Measurements from ENCODE around the gene U2AF2. TPM values are rescaled to one million over a fixed set of nuclear protein-coding genes. Genes with fewer than 3 reads are reported as not detected.

U2AF2 gene
- total and polyA plus RNA-seq, 8 donors = 53.2 to 463 (median 114) TPM

GRCh38 chr19:55695511-55696290 is 40.9 kb downstream of the U2AF2 start:
- TF ChIP-seq POLR2AphosphoS5 (IDR thresholded peaks at IDR 0.05) = no peak
- TF ChIP-seq CTCF (IDR thresholded peaks at IDR 0.05) = no peak
- no peak for TF ChIP-seq EP300 (IDR thresholded peaks at IDR 0.05)
- TF ChIP-seq POLR2A (IDR thresholded peaks at IDR 0.05) = no peak
- no peak for DNase-seq
- intact Hi-C loops (cut with DNase I; ENCODE audit: low total_unique reads) = no loop called here
- no peak overlapping the region for H3K4me3 ChIP-seq
- no peak overlapping the region for H3K27ac ChIP-seq
- H3K4me1 ChIP-seq = peaks cover 0 to 4% (median 0%) of the 10 kb centered on the region in 4 donors
- H3K36me3 ChIP-seq = peaks cover 90 to 100% (median 100%) of the 10 kb centered on the region in 4 donors
- no peaks in the 10 kb centered on the region for H3K9me3 ChIP-seq
- 86 to 93% (median 90%) methylated on average over 16 to 23 of the region's 23 CpGs for WGBS, 5 donors
- H3K27me3 ChIP-seq = no peaks in the 10 kb centered on the region

- no peak for TF ChIP-seq POLR2A (IDR thresholded peaks at IDR 0.05)
- WGBS, 5 donors = 88 to 93% (median 92%) methylated on average over 13 to 20 of the region's 20 CpGs
- Histone ChIP-seq H3K4me3 (no peak overlapping the region), H3K27ac (no peak overlapping the region), H3K27me3 (no peaks in the 10 kb centered on the region), H3K36me3 (peaks cover 84 to 96% (median 95%) of the 10 kb centered on the region in 4 donors), H3K4me1 (peaks cover 0 to 9% (median under 1%) of the 10 kb centered on the region in 4 donors), H3K9me3 (no peaks in the 10 kb centered on the region)
- intact Hi-C loops (cut with DNase I; ENCODE audit: low total_unique reads) = no loop called here
- DNase-seq = no peak
These were observed 41.6 kb downstream of the U2AF2 start for GRCh38 chr19:55696301-55697068.

- TF ChIP-seq POLR2A (IDR thresholded peaks at IDR 0.05) = no peak
- TF ChIP-seq POLR2AphosphoS5 (IDR thresholded peaks at IDR 0.05) = no peak
- no peak for TF ChIP-seq EP300 (IDR thresholded peaks at IDR 0.05)
- no peak for TF ChIP-seq CTCF (IDR thresholded peaks at IDR 0.05)
- Histone ChIP-seq H3K27me3 (no peaks in the 10 kb centered on the region), H3K9me3 (no peaks in the 10 kb centered on the region), H3K27ac (no peak overlapping the region), H3K4me3 (no peak overlapping the region), H3K4me1 (peaks cover 0 to 14% (median 4%) of the 10 kb centered on the region in 4 donors), H3K36me3 (peaks cover 79 to 91% (median 90%) of the 10 kb centered on the region in 4 donors)
- no peak for DNase-seq
- WGBS, 5 donors = 88 to 92% (median 90%) methylated on average over 7 to 12 of the region's 12 CpGs
- intact Hi-C loops (cut with DNase I; ENCODE audit: low total_unique reads) = no loop called here
These were observed 42.2 kb downstream of the U2AF2 start for GRCh38 chr19:55697069-55697440.

- TF ChIP-seq CTCF (IDR thresholded peaks at IDR 0.05) (no peak), EP300 (IDR thresholded peaks at IDR 0.05) (no peak), POLR2AphosphoS5 (IDR thresholded peaks at IDR 0.05) (no peak), POLR2A (IDR thresholded peaks at IDR 0.05) (no peak)
- DNase-seq = no peak
- intact Hi-C loops (cut with DNase I; ENCODE audit: low total_unique reads) = no loop called here
- Histone ChIP-seq H3K27ac (no peak overlapping the region), H3K9me3 (no peaks in the 10 kb centered on the region), H3K4me1 (peaks cover 0 to 18% (median 7%) of the 10 kb centered on the region in 4 donors), H3K27me3 (no peaks in the 10 kb centered on the region), H3K4me3 (no peak overlapping the region), H3K36me3 (peaks cover 74 to 86% (median 84%) of the 10 kb centered on the region in 4 donors)
- WGBS, 5 donors = 84 to 95% (median 90%) methylated on average over 8 of the region's 8 CpGs
These were observed 42.9 kb downstream of the U2AF2 start for GRCh38 chr19:55697698-55698097.

Measured in stomach (tissue), 9 donors.